Superior temporal gyrus (tissue), 1 donor: Measurements from ENCODE around the gene WDFY1.
A peak's percentile ranks its signal among the peaks of the same experiment; 100 is the strongest.

ENCODE experiments used
- DNase-seq: peaks from one replicate; pipeline ENCODE4 v3.0.0-alpha.2; 2016; ENCODE audit errors: extremely low spot score

The WDFY1 gene

GRCh38 chr2:223944703-223945531 is at the start of gene WDFY1:
Gene WDFY1 (minus strand): TSS chr2:223945335. CDS start chr2:223945284, 51 bp downstream.
- peak; percentile 91 for DNase-seq

GRCh38 chr2:223994562-223995162 is 49.5 kb upstream of the WDFY1 start:
- DNase-seq, result no peak

- peak; percentile 92 for DNase-seq
Measured at GRCh38 chr2:223993634-223994232, 48.6 kb upstream of the WDFY1 start.

GRCh38 chr2:223991611-223992010 is 46.5 kb upstream of the WDFY1 start:
- DNase-seq, result no peak

- DNase-seq, result no peak
Measured at GRCh38 chr2:223989856-223990232, 44.7 kb upstream of the WDFY1 start.

GRCh38 chr2:223989206-223989855 is 44.2 kb upstream of the WDFY1 start:
- DNase-seq, result no peak

- DNase-seq, result no peak
Measured at GRCh38 chr2:223981241-223981640, 36.1 kb upstream of the WDFY1 start.

- DNase-seq, result no peak
Measured at GRCh38 chr2:223980803-223981202, 35.7 kb upstream of the WDFY1 start.

- no peak for DNase-seq
Measured at GRCh38 chr2:223980397-223980735, 35.2 kb upstream of the WDFY1 start.

GRCh38 chr2:223979730-223980396 is 34.7 kb upstream of the WDFY1 start:
- no peak for DNase-seq

GRCh38 chr2:223978451-223978850 is 33.3 kb upstream of the WDFY1 start:
- no peak for DNase-seq

GRCh38 chr2:223976635-223977226 is 31.6 kb upstream of the WDFY1 start:
- DNase-seq, result no peak

GRCh38 chr2:223973606-223974005 is 28.5 kb upstream of the WDFY1 start:
- no peak for DNase-seq

GRCh38 chr2:223972656-223973102 is 27.5 kb upstream of the WDFY1 start:
- DNase-seq, result no peak

- no peak for DNase-seq
Measured at GRCh38 chr2:223971731-223972130, 26.6 kb upstream of the WDFY1 start.

- DNase-seq, result peak; percentile 95
Measured at GRCh38 chr2:223970343-223971128, 25.4 kb upstream of the WDFY1 start.

- DNase-seq, result no peak
Measured at GRCh38 chr2:223969856-223970255, 24.7 kb upstream of the WDFY1 start.

GRCh38 chr2:223969315-223969714 is 24.2 kb upstream of the WDFY1 start:
- DNase-seq, result no peak

- peak; percentile 6 for DNase-seq
Measured at GRCh38 chr2:223967981-223968380, 22.8 kb upstream of the WDFY1 start.

GRCh38 chr2:223959688-223960087 is 14.6 kb upstream of the WDFY1 start:
- DNase-seq, result peak; percentile 41
